ENCODE results near the gene CACUL1. TPM values are rescaled to one million over a fixed set of nuclear protein-coding genes. Genes with fewer than 3 reads are reported as not detected.

CACUL1 gene
- total RNA-seq, 3 donors from 2014 or later, result 39.2 to 54.0 (median 40.0) TPM

- no peak for ATAC-seq
- H3K9me3 ChIP-seq, result peaks cover 3% of the 10 kb centered on the region
- H3K4me3 ChIP-seq, result no peak overlapping the region
- intact Hi-C loops (cut with DNase I, micrococcal nuclease), result no loop called here
- no peaks in the 10 kb centered on the region for H3K4me1 ChIP-seq (ENCODE audit: low read depth)
- TF ChIP-seq CTCF (IDR thresholded peaks at IDR 0.05), result no peak
- no peaks in the 10 kb centered on the region for H3K36me3 ChIP-seq (ENCODE audit: low read depth)
- no peak for DNase-seq
These were observed 112.5 kb downstream of the CACUL1 start for GRCh38 chr10:118642228-118642627.

- Histone ChIP-seq H3K4me1 (ENCODE audit: low read depth) (no peaks in the 10 kb centered on the region), H3K36me3 (ENCODE audit: low read depth) (no peaks in the 10 kb centered on the region), H3K4me3 (no peak overlapping the region), H3K9me3 (peaks cover 3% of the 10 kb centered on the region)
- intact Hi-C loops (cut with DNase I, micrococcal nuclease), result no loop called here
- no peak for DNase-seq
- ATAC-seq, result no peak
- no peak for TF ChIP-seq CTCF (IDR thresholded peaks at IDR 0.05)
These were observed 116.1 kb downstream of the CACUL1 start for GRCh38 chr10:118638680-118639079.

- intact Hi-C loops (cut with DNase I, micrococcal nuclease), result no loop called here
- no peak for TF ChIP-seq CTCF (IDR thresholded peaks at IDR 0.05)
- DNase-seq (no peak), ATAC-seq (no peak)
- H3K36me3 ChIP-seq (ENCODE audit: low read depth), result no peaks in the 10 kb centered on the region
- H3K4me1 ChIP-seq (ENCODE audit: low read depth), result no peaks in the 10 kb centered on the region
- no peak overlapping the region for H3K4me3 ChIP-seq
- peaks cover 3% of the 10 kb centered on the region for H3K9me3 ChIP-seq
These were observed 118.9 kb downstream of the CACUL1 start for GRCh38 chr10:118635674-118636402.

- Histone ChIP-seq H3K4me1 (ENCODE audit: low read depth) (no peaks in the 10 kb centered on the region), H3K9me3 (no peaks in the 10 kb centered on the region), H3K4me3 (no peak overlapping the region), H3K36me3 (ENCODE audit: low read depth) (no peaks in the 10 kb centered on the region)
- TF ChIP-seq CTCF (IDR thresholded peaks at IDR 0.05), result no peak
- DNase-seq, result no peak
- intact Hi-C loops (cut with DNase I, micrococcal nuclease), result no loop called here
- no peak for ATAC-seq
These were observed 121.0 kb downstream of the CACUL1 start for GRCh38 chr10:118633786-118634185.

- intact Hi-C loops (cut with DNase I, micrococcal nuclease), result no loop called here
- no peak for TF ChIP-seq CTCF (IDR thresholded peaks at IDR 0.05)
- Histone ChIP-seq H3K4me1 (ENCODE audit: low read depth) (no peaks in the 10 kb centered on the region), H3K4me3 (no peak overlapping the region), H3K36me3 (ENCODE audit: low read depth) (no peaks in the 10 kb centered on the region), H3K9me3 (no peaks in the 10 kb centered on the region)
- ATAC-seq (no peak), DNase-seq (no peak)
These were observed 125.6 kb downstream of the CACUL1 start for GRCh38 chr10:118629211-118629610.
